Measurements from ENCODE around the gene SMIM11.
A peak's percentile ranks its signal among the peaks of the same experiment; 100 is the strongest.
"Not testable (repeated sequence)": the region's sequence is repeated elsewhere in the genome, so short reads cannot be mapped to it uniquely, and the experiment has no call there.

Gene SMIM11, protein sequence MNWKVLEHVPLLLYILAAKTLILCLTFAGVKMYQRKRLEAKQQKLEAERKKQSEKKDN

DNA sequence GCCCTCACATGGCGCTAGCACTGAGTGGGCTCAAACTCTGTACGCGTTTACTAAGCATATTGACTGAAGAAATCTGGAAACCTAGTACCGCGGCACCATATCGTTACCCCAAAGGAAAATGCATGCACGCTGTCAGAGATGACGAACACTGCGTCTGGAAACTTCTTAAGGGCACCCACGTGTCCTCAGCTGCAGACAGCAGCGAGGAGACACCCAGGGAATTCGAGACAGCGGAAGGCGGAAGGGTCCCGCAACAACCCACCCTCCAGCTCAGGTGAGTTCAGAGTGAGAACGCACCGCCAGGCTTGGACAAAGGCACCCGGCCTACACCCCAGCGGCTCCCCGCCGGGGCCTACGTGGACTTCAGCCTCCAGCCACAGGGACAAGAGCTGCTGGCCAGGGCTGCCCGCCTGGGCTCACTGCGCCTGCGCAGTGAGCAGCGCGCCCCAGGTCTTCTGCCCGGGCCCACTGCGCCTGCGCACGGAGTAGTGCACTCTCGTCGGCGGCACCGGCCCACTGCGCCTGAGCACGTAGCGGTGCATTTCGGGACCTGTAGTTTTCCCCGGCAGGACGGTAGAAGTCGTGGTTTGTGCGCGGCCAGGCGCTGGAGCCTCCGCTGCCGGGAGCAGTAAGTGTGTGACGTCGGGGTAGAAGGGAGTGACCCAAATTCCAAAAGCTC is at the start of gene SMIM11:
TSS of gene SMIM11 (plus strand) at position 568 of the 679 bp plus-strand sequence. CDS start 3,998 bp downstream, outside the sequence.
- not testable (repeated sequence) for DNase-seq

DNA sequence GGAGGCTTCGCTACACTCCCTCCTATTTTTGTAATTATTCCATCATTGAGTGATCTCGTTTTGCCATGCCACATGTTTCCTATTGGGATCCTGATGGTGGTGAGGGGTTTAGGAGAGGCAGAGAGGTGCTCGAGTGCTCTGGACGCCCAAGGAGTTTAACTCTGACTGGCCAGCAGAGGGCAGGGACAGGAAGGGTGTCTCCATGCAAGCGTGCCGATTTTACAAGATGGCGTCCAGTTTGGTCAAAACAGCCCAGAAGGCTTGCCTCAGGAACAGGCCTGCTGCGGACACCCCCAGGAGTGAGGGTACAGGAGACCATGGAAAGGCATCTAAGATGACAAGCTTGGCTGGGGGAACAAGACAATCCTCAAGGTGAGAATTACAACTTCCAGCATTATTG is 45.3 kb upstream of the SMIM11 start:
- DNase-seq = no peak

DNA sequence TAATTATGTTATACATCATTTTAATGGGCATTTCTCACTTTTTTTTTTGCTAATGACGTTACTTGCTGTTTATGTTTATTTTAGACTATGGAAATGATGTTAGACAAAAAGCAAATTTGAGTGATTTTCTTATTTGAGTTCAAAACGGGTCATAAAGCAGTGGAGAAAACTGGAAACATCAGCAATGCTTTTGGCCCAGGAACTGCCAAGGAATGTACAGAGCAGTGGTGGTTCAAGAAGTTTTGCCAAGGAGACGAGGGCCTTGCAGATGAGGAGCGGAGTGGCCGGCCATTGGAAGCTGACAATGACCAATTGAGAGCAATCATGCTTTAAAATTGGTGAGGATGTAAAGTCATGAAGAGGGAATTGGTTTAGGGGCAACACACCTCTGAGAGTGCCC is 43.6 kb upstream of the SMIM11 start:
- no peak for DNase-seq

DNA sequence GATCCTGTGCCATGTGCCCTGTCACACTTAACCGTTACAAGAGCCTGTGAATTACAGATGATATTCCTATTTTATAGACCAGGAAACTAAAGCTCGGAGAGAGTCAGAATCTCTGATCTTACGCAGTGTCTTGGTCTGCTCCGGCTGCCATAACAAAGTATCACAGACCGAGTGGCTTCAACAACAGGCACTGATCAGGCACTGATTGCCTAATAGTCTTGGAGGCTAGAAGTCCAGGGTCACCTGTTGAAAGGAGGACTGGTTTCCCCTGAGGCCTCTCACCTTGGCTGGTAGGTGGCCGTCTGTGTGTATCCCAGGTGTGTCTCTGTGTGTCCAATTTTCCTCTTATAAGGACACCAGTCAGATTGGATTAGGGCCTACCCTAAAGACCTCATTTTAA is 43.0 kb upstream of the SMIM11 start:
- no peak for DNase-seq

DNA sequence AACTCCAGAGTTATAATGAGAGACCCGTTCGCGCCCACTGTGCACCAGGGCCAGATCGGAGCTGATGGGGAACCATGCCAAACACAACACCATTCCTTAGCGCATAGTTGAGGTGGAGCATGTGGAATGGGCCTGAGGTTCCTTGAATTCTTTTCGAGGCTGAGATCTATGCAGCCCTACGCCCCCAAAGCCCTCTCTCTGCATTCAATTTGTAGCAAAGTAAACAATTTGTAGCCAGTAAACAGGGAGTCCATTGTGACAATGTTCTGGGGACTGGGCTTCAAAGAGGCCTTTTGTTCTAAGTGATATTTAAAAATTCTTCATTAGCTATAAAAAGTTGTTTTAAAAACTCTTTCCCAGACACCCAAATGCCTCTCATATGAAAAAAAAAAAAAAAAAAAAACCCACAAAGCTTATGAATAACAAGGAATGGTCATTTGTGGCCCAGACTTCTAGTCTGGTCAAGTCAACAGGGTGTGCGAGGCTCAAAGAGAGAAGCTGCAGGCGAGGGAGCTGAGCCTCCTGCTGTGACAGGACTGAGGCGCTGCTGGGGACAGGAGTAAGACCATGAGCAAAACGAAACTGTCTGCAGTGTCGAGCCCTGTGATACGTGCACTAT is 42.1 kb upstream of the SMIM11 start:
- no peak for DNase-seq

DNA sequence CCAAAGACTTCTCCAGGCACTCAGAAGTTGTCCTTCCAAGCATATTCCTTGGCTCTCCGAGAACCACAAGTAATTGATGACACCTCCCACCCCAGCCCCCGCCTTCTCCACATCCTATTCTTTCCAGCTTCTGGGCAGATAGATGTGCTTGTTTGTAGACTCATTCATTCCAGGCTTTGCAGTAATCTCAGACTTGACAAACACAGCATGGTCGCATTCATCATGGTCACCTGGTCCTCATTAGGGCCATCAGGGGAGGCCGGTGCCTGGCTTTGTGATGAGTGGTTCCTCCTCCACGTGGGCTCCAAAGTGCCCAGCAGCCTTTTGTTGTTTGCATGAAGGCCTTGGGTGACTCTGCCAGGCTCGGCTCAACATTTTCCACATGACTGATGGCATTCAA is 40.0 kb upstream of the SMIM11 start:
- no peak for DNase-seq

DNA sequence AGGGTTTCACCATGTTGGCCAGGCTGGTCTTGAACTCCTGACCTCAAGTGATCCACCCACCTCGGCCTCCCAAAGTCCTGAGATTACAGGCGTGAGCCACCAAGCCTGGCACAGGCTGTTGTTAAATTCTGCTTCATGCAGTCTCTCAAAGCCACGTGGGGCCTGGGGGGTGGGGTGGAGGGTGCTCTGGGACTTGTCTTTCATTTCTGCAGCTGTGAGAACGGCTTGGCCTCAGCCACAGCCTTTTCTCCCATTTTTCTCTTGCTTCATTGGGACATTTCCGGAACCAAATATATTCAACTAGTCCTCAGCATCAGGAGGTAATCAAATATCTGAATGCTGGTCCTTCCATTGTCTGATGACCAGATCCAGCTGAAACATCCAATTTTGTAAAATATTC is 39.1 kb upstream of the SMIM11 start:
- no peak for DNase-seq

DNA sequence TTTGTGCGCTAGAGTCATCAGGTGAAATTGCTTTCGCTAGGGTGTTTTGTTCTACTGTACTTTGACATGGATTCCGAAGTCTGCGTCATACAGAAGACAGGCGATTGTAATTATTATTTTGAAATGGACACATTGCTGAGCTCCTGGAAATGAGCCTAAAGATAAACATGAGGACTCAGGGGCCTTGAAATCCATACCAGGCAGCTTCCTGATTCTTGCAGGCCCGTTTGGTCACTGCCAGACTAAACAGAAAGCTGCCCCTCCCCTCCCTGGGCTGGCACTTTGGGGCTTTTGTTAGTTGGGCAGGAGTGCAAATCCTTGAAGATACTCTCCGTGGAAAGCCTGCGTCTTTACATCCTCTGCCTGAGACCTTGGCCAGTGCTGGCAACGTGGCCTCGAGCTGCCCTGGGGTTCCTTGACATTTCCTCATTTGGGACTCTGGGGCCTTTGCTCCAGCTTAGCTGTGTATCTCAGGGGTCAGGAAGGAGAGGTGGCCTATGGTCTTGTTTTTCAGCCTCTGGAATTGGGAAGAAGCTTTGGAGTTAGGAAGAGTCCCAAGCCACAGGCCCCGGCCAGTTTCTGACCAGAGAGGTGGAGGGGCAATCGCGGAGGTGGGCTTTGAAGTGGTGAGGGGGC is 38.4 kb upstream of the SMIM11 start:
- DNase-seq = no peak

DNA sequence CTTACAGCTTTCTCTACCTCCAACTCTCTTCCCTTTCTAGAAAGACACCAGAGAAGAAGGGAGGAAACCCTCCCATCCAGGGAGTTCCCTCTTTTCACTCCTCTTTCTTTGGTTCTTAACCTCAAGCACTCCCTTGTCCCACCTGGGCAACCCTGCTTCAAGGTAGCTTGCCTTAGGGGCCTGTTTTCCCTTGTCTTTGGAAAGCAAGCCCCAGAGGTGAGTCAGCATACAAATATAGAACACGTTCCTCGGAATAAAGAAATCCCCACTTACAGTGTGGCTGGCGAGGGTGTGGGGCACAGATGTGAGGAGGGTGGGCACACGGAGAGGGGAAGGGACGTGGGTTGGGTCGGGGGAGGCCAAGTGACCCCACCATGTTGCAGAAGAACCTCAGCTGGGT is 37.6 kb upstream of the SMIM11 start:
- DNase-seq = no peak

DNA sequence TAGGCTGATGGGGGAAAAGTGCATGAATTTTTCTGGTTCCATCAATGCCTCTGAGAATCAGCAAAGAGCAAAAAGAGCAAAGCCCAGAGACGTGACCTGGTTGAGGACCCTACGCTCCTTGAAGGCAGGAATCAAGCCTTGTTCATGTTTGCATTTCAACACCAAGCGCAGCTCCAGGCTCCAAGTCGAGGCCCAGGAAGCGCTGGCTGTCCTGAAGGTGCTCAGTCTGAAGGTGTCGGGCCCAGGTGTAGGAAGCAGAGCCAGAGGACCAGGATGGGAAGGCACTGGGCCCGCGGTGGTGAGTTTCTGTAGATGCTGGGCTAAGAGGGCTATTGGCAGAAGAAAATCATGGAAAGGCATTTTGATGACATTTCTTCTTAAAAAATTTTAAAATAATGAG is 37.1 kb upstream of the SMIM11 start:
- DNase-seq = no peak

DNA sequence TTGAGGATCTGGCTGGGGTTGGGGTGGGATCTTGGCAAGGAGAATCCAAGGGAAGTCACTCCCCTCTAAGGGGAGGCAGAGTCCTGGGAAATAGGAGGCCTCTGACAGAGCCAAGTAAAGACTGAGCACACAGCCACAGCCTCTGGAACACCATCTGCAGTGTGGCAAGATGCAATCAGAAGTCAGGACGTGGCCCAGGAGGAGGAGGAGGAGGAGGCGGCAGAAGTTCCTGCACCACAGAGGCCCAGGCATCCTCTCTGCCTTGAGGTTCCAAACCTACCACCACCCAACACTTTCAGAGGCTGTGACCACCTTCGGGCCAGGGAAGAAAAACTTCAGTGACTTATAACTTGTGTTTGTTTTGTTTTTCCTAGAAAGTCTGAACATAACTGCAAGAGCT is 35.2 kb upstream of the SMIM11 start:
- no peak for DNase-seq

DNA sequence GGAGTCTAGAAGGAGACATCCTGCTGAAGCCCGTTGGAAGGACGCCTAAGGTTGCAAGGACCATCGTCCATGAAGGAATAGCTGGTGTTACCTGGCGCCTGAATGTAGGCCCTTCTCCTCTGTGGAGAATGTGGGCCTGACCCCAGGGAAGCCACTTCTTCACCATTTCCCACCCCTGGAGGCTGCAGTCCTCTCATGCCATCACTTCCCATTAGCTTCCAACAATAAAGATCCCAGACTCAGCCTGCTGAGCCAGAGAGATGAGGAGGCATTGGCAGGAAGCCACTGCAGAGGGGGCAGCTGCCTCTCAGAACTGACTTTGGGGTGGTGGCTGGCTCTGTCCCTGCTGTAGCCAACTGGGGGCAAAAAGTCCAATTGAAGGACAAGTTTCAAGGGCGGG is 32.8 kb upstream of the SMIM11 start:
- no peak for DNase-seq

DNA sequence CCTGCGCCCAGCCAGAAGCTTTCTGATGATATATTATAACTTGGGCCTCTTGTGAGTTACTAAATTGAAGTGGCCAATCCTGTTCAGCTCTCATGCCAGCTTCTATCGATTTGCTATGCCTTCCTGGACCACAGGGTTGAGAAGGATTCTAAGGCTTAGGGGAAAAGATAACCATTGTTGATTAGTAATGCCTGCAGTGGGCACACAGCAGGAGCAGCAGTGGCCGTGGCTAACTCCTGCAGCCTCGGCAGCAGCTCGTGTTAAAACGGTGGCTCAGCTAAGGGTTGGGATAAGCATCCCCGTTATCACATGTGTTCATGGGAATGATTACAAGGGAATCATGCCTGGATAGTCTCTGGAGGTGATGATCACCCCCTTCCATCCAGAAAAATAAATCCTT is 32.0 kb upstream of the SMIM11 start:
- DNase-seq = no peak

DNA sequence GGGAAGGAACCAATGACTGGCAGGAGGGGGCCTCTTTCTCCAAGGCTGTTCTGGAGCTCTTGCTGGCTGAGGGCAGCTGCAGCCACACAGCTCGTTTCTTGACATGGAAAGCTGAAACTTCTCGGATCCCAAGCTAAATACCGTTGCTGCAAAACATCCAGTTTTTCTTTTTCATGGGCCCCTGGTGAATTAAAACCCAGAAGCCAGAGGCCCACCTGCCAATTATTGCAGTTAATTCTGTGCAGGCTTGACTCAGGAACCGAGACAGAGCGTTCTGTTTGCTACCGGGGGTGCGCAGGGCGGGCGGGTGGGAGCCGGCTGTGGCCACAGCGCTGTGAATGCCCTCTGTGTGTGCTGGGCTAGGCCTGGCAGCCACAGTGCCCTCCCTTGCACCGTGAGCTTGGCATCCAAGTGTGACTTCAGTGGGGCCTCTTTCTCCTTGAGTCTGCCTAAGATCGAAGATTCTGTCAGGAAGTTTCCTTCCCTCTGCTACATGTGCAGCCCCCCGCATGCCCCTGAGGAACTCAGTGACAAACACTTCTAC is 31.4 kb upstream of the SMIM11 start:
- no peak for DNase-seq

DNA sequence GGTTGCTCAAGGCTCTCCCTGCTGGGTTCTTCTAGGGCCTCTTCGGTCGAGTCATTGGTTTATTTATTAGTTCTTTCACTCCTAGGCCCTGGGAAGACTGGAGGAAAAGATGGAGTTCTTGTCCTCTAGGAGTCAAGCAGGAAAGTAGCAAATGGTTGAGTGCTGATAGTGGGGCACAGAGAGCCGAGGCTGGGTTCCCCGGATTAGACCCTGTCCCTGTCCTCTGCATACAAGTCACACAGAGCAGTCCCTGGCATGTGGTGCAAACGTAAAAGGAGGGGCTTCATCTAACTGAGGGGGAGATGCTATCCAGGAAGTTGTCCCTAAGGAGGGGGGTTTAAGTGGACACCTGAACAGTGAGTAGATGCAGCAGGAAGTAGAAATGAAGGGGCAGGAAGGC is 30.7 kb upstream of the SMIM11 start:
- no peak for DNase-seq

DNA sequence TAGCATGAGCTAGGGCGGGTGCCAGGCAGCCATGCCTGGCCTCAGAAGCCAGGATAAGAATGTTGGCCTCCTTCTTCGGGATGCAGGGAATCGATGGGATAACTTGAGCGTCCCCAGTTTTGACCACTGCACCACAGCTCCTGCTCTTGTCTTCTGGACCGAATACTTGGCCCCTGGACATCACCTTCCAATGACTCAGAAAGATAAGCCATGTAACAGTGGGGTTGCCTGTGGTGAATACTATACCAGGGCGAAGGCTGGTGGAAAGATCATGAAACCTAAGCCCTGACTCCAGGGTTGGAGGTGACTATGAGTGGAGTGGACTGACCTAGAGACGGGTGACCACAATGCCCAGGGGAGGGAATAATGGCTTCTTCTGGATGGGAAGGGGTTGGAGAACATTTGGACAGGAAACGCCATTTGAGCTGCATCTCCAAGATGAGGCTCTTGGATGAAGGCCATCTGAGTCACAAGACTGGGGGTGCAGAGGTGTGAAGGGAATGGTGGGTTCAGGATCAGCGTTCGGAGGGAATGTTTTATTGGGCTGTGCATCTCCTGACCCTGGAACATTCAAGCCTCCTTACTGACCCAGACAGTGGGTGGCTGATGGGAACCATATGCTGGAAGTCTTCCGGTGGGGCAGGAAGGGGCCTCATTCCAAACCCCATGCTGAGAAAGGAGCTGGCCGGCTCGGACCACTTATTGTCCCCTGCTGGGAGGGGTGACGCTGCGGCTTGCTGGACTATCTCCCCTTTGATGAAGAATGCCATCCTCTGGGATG is 30.0 kb upstream of the SMIM11 start:
- no peak for DNase-seq

DNA sequence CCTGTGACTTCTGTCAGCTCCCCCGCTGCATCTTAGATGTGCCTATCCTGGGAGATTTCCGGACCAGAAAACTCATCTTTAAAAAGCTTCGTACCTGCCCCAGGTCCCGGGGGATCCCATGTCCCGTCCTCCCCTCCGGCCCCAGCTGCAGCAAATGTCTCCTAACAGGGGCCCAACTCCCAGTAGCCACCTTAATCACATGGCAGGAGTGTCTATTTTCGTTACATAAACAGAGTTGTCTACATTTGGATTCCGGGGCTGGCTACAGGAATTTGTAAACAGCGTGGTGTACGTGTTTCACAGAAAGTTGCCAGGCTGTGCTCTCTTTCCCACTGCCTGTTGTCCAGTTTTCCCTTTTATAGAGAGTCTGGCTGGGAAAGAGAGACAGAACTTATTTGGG is 29.4 kb upstream of the SMIM11 start:
- DNase-seq = no peak

DNA sequence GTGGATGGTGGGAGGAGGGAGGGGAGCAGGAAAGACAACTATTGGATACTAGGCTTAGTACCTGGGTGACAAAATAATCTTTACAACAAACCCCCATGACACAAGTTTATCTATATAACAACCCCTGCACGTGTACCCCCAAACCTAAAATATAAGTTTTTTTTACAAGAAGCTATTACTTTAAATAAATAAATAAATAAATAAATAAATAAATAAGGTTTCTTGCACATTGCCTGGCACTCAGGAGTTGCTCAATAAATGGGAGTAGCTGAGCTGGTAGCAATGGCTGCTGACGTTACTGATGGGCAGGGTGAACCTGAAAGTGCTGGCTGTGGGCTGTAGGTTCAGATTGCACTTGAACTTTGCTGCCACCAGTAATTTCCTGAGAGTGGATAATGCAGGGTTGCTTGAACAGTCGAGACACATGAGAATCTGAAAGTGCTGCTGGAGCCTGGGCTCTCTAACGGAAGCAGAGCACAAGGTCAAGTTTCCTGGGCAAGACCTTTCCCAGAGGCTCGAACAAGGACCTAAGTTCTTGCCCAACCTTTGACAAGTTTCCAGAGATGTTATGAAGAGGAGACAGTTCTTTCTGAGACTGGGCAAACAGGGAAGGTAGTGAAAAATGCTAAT is 26.3 kb upstream of the SMIM11 start:
- DNase-seq = no peak

DNA sequence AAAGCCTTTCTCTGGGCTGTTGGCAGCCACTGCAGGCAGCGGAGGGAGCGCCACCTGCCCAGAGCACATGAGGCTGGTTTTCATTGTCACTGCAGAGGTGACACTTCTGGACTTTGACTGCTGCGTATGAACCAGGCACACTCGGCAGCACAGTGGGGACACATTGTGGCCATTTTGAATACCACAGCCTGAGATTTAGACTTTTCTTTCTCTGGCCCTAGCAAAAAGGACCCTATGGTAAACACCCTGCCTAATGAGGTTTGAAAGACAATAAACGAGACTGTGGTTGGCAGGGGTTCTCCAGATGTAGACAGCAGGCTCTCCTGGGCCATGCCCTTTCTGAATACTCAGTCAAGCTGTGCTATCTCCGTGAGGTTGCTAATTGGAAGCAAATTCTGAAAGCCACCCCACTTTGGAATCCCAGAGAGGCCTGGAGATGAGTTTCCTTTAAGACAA is 23.5 kb upstream of the SMIM11 start:
- peak; percentile 46 for DNase-seq

DNA sequence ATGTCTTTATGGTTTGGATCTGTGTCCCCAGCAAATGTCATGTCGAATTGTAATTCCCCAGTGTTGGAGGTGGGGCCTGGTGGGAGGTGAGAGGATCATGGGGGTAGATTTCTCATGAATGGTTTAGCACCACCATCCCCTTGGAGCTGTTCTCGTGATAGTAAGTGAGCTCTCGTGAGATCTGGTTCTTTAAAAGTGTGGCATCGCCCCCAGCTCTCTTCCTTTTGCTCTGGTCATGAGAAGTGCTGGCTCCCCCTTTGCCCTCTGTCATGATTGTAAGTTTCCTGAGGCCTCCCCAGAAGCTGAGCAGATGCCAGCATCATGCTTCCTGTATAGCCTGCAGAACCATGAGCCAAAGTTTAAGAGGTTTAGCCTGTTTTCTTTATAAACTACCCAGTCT is 22.8 kb upstream of the SMIM11 start:
- no peak for DNase-seq

DNA sequence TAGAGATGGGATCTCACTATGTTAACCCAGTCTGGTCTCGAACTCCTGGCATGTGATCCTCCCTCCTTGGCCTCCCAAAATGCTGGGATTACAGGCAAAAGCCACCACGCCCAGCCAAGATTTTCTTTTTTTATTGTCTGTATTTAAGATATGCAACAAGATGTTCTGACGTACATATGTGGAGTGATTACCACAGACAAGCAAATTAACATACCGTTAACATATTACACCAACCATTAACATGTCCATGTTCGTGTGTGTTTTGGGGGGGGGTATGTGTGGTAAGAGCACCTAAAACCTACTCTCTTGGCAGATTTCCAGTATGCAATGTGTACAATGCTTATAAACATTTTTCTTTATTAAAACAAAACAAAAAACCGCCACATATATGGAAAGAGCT is 22.1 kb upstream of the SMIM11 start:
- DNase-seq = no peak

DNA sequence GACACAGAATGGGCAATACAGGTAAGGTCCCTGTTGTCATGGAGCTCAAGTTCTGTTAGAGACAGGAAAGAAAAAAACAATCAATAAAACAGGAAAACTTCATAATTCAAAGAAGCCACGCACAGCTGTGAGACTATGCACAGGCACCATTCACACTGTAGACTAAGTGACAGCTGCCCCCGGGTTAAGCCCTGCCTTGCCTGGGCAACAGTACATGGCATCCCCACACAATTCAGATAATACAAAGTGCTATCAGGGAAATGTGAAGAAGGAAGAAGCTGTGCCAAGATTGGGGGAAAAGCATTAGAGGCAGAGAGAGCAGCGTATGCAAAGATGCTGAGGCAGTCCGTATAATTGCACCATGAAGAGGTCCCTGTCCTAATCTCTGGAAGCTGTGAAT is 20.5 kb upstream of the SMIM11 start:
- DNase-seq = no peak

DNA sequence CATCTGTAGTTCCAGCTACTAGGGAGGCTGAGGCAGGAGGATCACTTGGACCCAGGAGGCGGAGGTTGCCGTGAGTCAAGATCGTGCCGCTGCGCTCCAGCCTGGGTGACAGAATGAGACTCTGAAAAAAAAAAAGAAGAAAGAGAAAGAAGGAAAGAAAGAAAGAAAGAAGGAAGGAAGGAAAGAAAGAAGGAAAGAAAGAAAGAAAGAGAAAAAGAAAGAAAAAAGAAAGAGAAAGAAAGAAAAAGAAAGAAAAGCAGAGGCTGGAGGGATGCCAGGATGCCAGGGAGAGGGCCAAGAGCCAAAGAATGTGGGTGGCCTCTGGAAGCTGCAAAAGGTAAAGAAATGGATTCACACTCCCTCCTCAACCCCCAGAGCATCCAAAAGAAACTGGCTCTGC is 19.7 kb upstream of the SMIM11 start:
- no peak for DNase-seq

Measured in activated CD4-positive, alpha-beta T cell treated with anti-CD3 and anti-CD28 coated beads for 48 hours (primary cell).